ENCODE data around the gene MMRN2. TPM values are rescaled to one million over a fixed set of nuclear protein-coding genes. Genes with fewer than 3 reads are reported as not detected.
A peak's percentile ranks its signal among the peaks of the same experiment; 100 is the strongest.

The MMRN2 gene
- total and polyA plus RNA-seq, 2 of the 8 experiments (the other 6 are each of a cell fraction or from before 2014, with no cell fraction given): 1.2 TPM

DNA sequence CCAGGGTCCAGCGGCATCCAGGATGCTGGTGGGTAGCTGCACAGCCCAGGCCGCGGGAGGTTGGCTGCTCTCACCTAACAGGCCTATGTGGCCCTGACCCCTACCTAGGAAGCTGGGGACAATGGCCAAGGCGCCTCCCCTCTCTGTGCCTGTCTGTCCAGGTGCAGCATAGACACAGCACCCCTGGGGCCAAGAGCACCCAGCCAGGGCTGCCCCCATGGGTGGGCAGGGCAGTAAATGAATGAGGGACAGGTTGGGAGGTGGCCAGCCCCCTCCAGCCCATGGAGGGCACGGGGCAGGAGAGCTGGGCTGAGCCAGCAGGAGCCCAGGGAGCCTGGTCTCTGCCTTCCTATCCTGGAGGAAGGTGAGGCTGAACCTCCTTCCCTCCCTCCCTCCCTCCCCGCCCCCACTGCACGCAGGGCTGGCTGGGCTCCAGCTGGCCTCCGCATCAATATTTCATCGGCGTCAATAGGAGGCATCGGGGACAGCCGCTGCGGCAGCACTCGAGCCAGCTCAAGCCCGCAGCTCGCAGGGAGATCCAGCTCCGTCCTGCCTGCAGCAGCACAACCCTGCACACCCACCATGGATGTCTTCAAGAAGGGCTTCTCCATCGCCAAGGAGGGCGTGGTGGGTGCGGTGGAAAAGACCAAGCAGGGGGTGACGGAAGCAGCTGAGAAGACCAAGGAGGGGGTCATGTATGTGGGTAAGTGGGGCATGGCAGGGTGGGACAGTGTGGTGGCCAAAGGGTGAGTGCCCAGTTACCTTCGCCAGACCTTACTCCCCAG is 893 bp upstream of the MMRN2 start, which contains the start of gene SNCG:
SNCG (plus strand) TSS at position 484 of the 785 bp plus-strand sequence; CDS start at position 583, 99 bp downstream.
- Histone ChIP-seq H3K27ac (ENCODE audit: low read depth, low read length) (no peak within 1 kb of the TSS), H4K20me1 (replicated peaks in 1 of 2; ENCODE audit: control insufficient read depth in 1 of 2, insufficient read depth in 2 of 2, low read length in 2 of 2) (no peaks in the 10 kb centered on the region), H3K4me3 (ENCODE audit: extremely low read depth in 1 of 4, insufficient read depth in 2 of 4, low read depth in 3 of 4, low read length in 4 of 4) (no peak within 1 kb of the TSS), H3K36me3 (ENCODE audit: control insufficient read depth in 2 of 4, insufficient read depth in 4 of 4, low read length in 3 of 4) (no peaks in the 10 kb centered on the region), H2BK5ac (ENCODE audit: low read depth, low read length) (peak within 1 kb of the TSS; percentile 99; the same call in 1 of the 2 replicates), H3K23ac (ENCODE audit: insufficient read length) (no peak within 1 kb of the TSS), H3K18ac (ENCODE audit: extremely low read depth, low read length) (peak within 1 kb of the TSS; percentile 75), H2BK15ac (ENCODE audit: low read length) (peak within 1 kb of the TSS; percentile 100; the same call in 1 of the 2 replicates), H3K9ac (replicated peaks in 1 of 4; ENCODE audit: extremely low read depth in 1 of 4, low read depth in 3 of 4, low read length in 3 of 4) (no peak within 1 kb of the TSS), H2AFZ (ENCODE audit: low read length) (no peak within 1 kb of the TSS), H2BK120ac (replicated peaks; ENCODE audit: low read depth, low read length) (peak within 1 kb of the TSS; percentile 79), H2BK12ac (ENCODE audit: low read depth, low read length) (peak within 1 kb of the TSS; percentile 99; the same call in 1 of the 2 replicates), H3K4me1 (replicated peaks in 1 of 4; ENCODE audit: control insufficient read depth in 3 of 4, insufficient read depth in 4 of 4, low read length in 3 of 4) (peaks cover 16 to 60% (median 48%) of the 10 kb centered on the region in 4 experiments), H2AK5ac (ENCODE audit: low read depth, low read length) (peak within 1 kb of the TSS; percentile 100), H4K8ac (ENCODE audit: extremely low read depth, insufficient read depth, low read length) (peak within 1 kb of the TSS; percentile 53; the same call in 1 of the 2 replicates), H4K91ac (replicated peaks; ENCODE audit: insufficient read length, low read length) (peak within 1 kb of the TSS; percentile 96), H3K4ac (replicated peaks; ENCODE audit: insufficient read length, low read depth, low read length) (peak within 1 kb of the TSS; percentile 58), H3K23me2 (ENCODE audit: low read depth, low read length) (no peaks in the 10 kb centered on the region), H3K56ac (replicated peaks; ENCODE audit: insufficient read length, low read depth, low read length) (no peak within 1 kb of the TSS), H3K79me2 (ENCODE audit: control insufficient read depth in 1 of 2, insufficient read depth in 2 of 2, low read length in 2 of 2) (no peaks in the 10 kb centered on the region), H3K14ac (ENCODE audit: insufficient read length) (no peak within 1 kb of the TSS), H3K27me3 (replicated peaks in 1 of 4; ENCODE audit: control insufficient read depth in 3 of 4, extremely low read depth in 1 of 4, insufficient read depth in 3 of 4, low read length in 3 of 4) (no peaks in the 10 kb centered on the region), H3K79me1 (ENCODE audit: low read depth, low read length) (no peaks in the 10 kb centered on the region), H2BK20ac (ENCODE audit: low read length) (peak within 1 kb of the TSS; percentile 99), H3K4me2 (ENCODE audit: insufficient read depth in 1 of 2, low read depth in 2 of 2, low read length in 2 of 2) (no peak within 1 kb of the TSS), H3K9me3 (ENCODE audit: insufficient read depth in 2 of 2, low read depth in 1 of 2, low read length in 1 of 2) (no peaks in the 10 kb centered on the region), H4K5ac (ENCODE audit: insufficient read length, low read depth, low read length) (peak within 1 kb of the TSS; percentile 28)
- FAIRE-seq (no peak), DNase-seq (ENCODE audit: low read depth in 1 of 2, low spot score in 2 of 2) (peak in 1 of 2 experiments; percentile 47)
- ChIA-PET POLR2A (ENCODE audit: partially characterized antibody) (interaction anchor here (0.7 to 2.0 kb wide), 4 partner anchors 12 to 17 kb away, joined by 4 to 6 read pairs (median 4); no protein-coding TSS in a partner anchor), CTCF (ENCODE audit: partially characterized antibody) (interaction anchor here (1.1 to 26.4 kb wide), 5 partner anchors 2 to 269 kb away, joined by 3 to 975 read pairs (median 11); partner anchors contain the start of genes ADIRF, MMRN2 and SNCG)
- WGBS, 2 experiments (ENCODE audit: extremely low coverage in 1 of 2, insufficient coverage in 1 of 2, insufficient read length in 1 of 2, insufficient replicate concordance in 2 of 2, low coverage in 1 of 2, low lambda C conversion rate in 2 of 2, missing lambda C conversion rate in 1 of 2): 91% methylated on average over 18 of the region's 22 CpGs; no CpG with 5 or more reads in 1 of the 2 experiments
- TF ChIP-seq CEBPB (IDR thresholded peaks at IDR 0.05; ENCODE audit: low read depth, low read length) (no peak), SIN3A (conservative IDR thresholded peaks at IDR 0.05 in 1 of 2, IDR thresholded peaks at IDR 0.05 in 1 of 2; ENCODE audit: low read depth in 1 of 2, low read length in 2 of 2) (no peak), SP1 (IDR thresholded peaks at IDR 0.05; ENCODE audit: low read depth, low read length) (no peak), BRCA1 (IDR thresholded peaks at IDR 0.05; ENCODE audit: low read depth, low read length) (no peak), RFX5 (IDR thresholded peaks at IDR 0.05; ENCODE audit: borderline replicate concordance, low read depth, low read length) (no peak), HDAC6 (IDR thresholded peaks at IDR 0.05; ENCODE audit: low read depth, low read length) (no peak), FOSL1 (IDR thresholded peaks at IDR 0.05; ENCODE audit: insufficient read depth, low read depth, low read length) (no peak), PHF8 (conservative IDR thresholded peaks at IDR 0.05; ENCODE audit: low read depth, low read length) (no peak), SP4 (IDR thresholded peaks at IDR 0.05; ENCODE audit: low read length) (no peak)
- TF ChIP-seq, protein P1, sequence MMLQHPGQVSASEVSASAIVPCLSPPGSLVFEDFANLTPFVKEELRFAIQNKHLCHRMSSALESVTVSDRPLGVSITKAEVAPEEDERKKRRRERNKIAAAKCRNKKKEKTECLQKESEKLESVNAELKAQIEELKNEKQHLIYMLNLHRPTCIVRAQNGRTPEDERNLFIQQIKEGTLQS (IDR thresholded peaks at IDR 0.05; ENCODE audit: insufficient read depth, low read depth, low read length): no peak
